Activated CD4-positive, alpha-beta T cell treated with anti-CD3 and anti-CD28 coated beads, Interleukin-2, amount 50 U/mL, for 16 hours (primary cell): ENCODE data around the gene CEP89.
"Not testable (repeated sequence)": the region's sequence is repeated elsewhere in the genome, so short reads cannot be mapped to it uniquely, and the experiment has no call there.

Experiments used
- DNase-seq: peaks from one replicate; pipeline ENCODE4 v3.0.0-alpha.2; 2020

Gene CEP89

GRCh38 chr19:32945260-32945659 is 26.5 kb downstream of the CEP89 start:
- no peak for DNase-seq

GRCh38 chr19:32941273-32941672 is 30.5 kb downstream of the CEP89 start:
- DNase-seq: not testable (repeated sequence)

DNA sequence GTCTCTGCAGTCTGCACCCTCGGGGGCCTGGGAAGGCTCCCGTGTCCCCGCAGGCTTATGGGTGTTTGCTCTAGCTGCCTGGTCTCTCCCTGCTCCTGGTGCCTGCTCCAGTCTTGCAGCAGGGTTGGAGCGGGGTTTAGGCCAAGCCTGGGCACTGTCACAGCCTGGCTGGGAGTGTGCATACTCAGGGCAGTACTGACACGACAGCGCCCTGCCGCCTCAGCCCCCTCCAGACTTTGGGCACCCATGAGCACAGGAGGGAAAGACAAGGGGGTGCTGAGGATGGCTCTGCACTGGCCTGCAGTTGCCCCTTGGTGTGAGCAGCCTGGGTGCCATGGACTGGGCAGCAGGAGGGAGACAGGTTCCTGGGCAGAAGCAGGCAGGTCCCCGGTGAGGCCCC is 35.7 kb downstream of the CEP89 start:
- DNase-seq: no peak

DNA sequence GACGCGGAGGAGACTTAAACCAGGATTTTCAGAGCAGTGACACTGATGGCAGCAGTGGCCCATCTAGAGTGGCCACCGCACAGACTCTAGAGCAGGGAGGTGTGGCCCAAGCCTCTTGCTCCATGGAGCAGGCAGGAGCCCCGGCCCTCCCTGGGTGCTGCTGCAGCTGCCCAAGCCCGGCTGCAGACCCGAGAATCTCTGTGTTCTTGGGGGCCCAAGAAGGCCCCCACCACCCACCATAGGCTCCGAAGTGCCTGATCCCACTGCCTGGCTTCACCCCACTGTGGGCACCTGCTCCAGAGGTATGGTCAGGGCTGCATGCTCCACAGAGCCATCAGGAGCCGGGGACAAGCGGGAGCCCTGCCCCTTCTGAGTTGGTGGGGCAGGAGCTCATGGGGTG is 36.1 kb downstream of the CEP89 start:
- no peak for DNase-seq

- DNase-seq: no peak
Observed at GRCh38 chr19:32933571-32933970, 38.2 kb downstream of the CEP89 start.

- no peak for DNase-seq
Observed at GRCh38 chr19:32930567-32930966, 41.2 kb downstream of the CEP89 start.

- DNase-seq: no peak
Observed at GRCh38 chr19:32928806-32929205, 43.0 kb downstream of the CEP89 start.

DNA sequence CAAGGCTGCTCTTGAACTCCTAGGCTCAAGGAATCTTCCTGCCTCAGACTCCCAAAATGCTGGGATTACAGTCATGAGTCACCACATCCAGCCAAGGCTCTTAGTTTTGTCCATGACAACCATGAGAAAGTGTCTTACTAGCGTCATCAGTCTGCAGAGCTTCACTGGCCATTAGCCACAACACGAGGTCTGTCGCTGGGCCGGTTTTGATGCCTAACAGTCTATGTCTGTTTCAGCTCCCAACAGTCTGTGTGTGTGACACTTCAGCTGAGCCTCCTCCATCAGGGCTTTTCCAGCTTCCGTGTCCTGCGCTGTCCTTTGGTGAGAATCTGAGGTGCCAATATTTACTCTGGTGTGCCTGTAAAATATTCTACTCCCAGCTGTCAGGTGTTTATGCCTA is 47.6 kb downstream of the CEP89 start:
- DNase-seq: no peak

- peak; percentile 3 for DNase-seq
Observed at GRCh38 chr19:32921624-32922023, 50.1 kb downstream of the CEP89 start.

DNA sequence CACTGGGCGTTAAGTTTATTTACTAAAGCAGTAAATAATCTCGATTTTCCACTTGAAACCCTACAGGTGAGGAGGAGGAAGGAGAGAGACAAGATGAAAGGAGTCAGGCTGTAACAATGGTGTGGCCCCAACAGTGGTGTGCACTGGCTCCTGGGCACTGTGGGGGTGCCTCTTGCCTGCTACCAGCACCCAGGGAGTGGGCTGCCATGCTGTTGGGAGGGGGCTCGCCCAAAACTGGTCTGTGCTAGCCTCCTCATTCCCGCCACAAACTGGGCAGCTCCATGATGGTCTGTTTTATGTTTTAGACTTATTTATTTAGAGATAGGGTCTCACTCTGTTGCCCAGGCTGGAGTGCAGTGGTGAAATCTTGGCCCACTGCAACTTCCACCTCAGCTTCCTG is 52.4 kb downstream of the CEP89 start:
- no peak for DNase-seq

- DNase-seq: no peak
Observed at GRCh38 chr19:32917616-32917996, 54.2 kb downstream of the CEP89 start.

GRCh38 chr19:32916969-32917615 is 54.7 kb downstream of the CEP89 start:
- no peak for DNase-seq

- DNase-seq: no peak
Observed at GRCh38 chr19:32914879-32915660, 56.7 kb downstream of the CEP89 start.

GRCh38 chr19:32911467-32911866 is 60.3 kb downstream of the CEP89 start:
- DNase-seq: no peak

DNA sequence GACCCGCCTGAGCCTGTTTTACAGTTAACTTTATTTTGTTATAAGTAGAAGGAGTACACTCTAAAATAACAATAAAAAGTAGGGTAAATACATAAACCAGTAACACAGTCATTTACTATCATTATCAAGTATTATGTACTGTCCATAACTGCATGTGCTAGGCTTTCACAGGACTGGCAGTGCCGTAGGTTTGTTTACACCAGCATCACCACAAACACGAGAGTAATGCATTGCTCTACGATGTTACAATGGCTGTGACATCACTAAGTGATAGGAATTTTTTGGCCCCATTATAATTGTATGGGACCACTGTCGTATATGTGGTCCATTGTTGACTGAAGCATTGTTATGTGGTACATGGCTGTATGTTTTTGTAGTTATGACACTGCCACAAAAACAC is 60.9 kb downstream of the CEP89 start:
- no peak for DNase-seq

GRCh38 chr19:32910094-32910493 is 61.7 kb downstream of the CEP89 start:
- no peak for DNase-seq

DNA sequence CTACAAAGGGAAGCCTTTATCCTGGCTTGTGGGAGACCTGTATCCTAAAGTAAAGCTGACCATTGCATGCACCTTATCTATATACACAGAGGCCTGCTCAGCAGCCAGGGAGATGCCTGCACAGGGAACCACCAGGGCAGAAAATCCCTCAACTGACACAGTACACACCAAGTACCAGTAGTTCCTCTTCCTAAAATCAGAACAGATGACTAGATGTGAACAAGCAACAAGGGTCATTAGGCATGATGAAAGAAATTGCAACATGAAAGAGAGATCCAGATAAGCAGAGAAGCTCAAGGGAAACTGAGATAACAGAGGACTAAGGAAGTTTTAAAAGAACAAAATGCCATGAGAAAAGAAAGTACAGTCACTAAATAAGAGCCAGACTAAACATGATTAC is 62.5 kb downstream of the CEP89 start:
- DNase-seq: no peak

DNA sequence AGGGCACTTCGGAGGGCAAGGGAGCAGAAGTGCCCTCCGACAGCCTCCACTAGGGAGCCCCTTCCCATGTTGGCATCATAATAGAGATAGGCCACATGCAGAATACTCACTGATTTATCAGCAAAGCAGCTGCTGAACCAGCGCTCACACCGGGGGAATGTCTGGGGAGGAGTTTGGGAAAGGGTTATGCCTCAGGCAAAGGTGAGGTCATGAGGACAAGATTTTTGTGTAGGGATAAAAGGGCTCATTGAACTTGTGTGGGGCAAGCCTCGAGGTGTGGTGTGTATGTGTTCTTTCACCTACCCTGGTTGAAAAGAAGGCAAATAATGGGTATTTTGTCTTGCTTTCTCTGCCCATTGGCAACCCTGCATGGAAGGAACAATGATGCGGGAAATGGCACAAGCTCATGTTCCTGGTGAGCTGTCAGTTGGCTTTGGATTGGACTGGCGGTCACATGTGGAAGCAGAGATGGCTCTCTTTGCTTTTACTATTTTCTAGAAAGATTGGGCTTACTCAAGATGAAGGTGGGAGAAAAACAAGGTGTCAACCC is 63.0 kb downstream of the CEP89 start:
- DNase-seq: no peak

- DNase-seq: no peak
Observed at GRCh38 chr19:32902448-32902847, 69.3 kb downstream of the CEP89 start.

DNA sequence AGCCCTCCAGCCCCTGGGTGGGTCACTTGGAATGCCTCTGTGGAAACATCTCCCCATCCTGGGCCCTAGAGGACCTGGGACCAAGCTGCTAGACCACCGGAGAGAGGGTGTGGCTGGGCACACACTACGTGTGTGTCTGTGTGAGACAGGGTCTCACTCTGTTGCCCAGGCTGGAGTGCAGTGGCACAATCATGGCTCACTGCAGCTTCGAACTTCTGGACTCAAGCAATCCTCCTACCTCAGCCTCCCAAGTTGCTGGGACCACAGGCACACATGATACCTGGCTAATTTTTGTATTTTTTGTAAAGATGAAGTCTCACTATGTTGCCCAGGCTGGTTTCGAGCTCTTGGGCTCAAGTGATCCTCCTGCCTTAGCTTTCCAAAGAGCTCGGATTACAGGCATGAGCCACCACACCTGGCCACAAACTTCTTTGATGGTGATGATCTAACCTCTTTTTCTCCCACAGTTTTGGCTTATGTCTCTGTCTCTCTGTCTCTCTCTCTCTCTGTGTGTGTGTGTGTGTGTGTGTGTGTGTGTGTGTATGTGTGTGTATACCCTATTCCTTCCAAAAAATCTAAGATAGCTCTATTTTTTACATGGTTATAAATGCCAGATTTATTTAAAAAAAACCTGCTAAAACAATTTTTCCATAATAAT is 70.1 kb downstream of the CEP89 start:
- no peak for DNase-seq

DNA sequence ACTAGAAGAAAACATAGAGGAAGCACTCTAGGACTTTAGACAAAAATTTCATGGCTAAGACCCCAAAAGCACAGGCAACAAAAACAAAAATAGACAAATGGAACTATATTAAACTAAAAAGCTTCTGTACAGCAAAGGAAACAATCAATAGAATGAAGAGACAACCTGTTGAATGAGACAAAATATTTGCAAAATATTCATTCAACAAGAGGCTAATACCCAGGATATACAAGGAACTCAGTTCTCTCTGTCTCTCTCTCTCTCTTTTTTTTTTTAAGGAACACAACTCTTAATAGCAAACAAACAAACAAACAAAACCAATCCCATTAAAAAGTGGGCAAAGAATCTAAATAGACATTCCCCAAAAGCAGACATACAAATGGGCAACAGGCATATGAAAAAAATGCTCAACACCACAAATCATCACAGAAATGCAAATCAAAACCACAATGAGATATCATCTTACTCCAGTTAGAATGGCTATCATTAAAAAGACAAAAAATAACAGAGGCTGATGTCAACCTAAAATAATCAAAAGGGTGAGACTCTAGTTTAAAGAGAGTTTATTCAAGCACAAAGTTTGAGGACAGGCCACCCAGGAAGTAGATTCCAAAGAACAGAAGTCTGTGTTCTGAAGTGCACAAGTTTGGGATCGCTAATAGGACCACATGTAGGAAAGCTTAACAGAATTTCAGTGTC is 75.1 kb downstream of the CEP89 start:
- no peak for DNase-seq

DNA sequence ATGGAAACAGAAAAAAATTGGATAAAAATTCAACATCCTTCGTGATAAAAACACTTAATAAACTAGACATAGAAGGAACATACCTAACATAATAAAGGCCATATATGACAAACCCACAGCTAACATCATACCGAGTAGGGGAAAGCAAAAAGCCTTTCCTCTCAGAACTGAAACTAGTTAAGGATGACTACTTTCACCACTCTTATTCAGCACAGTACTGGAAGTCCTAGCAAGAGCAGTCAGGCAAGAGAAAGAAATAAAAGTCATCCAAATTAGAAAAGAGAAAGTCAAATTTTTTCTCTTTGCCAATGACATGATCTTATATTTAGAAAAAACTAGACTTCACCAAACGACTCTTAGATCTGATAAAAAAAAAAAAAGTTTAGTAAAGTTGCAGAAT is 76.4 kb downstream of the CEP89 start:
- peak; percentile 48 for DNase-seq

DNA sequence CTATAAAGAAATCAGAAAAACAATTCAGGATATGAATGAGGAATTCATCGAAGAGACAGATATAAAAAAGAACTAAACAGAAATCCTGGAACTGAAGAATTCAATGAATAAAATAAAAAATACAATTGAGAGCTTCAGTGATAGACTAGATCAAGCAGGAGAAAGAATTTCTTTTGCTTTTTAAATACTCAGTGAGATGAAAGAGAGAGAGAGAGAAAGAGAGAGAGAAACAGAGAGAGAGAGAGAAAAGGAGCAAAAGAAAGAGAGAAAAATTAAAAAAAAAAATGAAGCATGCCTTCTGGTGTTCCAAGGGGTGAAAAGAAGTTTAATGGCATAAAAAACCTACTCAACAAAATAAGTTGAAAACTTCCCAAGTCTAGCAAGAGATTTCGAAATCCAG is 80.1 kb downstream of the CEP89 start:
- DNase-seq: no peak
